GM21515 (cell line): Measurements from ENCODE around the gene PHRF1.

ENCODE experiments used
- ATAC-seq: cut with Tn5 transposase; IDR thresholded peaks from one replicate; pipeline ENCODE4 v1.9.1; 2021; ENCODE audit not compliant: unreplicated experiment

Gene PHRF1

DNA sequence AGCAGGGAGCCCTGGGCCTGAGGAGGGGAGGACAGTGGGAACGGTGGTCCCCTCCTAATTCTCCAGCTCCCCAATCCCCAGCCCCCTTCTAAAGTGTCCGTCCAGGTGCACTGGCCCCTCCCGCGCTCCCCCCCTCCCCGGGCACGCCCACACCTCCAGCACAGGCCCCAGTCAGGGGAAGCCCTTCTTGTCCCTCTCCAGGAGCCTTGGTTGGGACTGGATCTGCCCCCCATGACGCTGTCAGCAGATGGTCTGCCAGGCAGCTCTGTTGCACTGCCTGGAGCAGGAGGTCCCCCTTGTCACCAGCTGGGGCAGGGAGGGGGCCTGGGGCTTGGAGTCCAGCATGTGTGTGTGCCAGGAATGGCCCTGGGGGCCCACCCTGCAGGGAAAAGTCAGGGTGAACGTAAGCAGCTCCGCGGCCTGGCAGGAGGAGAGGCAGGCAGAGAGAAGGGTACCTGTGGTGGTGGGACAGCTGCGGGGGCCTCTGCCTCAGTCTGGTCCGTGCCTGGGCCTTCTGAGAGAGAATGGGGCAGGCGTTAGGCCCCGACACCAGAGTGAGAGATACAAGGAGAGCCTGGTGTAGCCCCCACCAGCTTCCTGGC is 37.9 kb downstream of the PHRF1 start:
- no peak for ATAC-seq

DNA sequence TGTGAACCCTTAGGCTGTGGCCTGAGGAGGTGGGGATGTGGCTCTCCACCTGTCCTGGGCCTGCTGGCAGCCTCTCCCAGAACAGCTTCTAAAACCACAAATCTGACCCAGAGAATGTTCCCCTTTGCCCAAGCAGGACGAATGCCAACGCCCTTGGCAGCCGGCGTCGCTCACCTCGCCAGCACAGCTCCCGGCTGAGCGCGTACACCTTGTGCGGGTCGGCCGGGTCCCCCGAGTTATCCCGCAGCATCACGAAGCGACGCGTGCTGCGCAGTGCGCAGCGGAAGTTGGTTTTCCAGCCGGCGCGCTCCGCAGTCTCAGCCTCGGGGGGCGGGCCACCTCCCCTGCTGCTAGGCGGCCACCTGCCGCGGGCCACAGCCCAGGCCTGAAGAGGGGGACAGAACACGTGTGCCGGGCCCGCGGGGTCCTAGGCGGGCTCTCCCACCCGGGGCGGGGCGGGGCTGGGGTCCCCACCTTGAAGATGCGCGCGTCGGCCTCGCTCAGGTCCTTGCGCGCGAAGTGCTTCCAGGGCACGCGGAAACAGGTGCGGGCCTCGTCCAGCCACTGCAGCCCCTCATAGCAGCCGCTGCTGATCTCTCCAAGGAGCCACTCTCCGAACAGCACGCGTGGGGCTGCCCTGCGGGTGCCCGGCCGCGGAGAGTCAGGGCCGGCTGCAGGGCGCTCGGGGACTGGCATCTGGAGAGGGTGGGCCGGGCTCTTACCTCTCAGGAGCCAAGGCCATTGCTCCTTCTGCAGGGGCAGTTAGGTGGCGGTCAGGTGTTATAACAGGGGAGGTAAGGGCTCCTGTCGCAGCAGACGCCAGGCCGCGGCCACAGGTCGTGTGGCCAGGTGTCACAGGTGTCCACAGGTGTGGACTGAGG is 38.6 kb downstream of the PHRF1 start:
- ATAC-seq, result no peak

DNA sequence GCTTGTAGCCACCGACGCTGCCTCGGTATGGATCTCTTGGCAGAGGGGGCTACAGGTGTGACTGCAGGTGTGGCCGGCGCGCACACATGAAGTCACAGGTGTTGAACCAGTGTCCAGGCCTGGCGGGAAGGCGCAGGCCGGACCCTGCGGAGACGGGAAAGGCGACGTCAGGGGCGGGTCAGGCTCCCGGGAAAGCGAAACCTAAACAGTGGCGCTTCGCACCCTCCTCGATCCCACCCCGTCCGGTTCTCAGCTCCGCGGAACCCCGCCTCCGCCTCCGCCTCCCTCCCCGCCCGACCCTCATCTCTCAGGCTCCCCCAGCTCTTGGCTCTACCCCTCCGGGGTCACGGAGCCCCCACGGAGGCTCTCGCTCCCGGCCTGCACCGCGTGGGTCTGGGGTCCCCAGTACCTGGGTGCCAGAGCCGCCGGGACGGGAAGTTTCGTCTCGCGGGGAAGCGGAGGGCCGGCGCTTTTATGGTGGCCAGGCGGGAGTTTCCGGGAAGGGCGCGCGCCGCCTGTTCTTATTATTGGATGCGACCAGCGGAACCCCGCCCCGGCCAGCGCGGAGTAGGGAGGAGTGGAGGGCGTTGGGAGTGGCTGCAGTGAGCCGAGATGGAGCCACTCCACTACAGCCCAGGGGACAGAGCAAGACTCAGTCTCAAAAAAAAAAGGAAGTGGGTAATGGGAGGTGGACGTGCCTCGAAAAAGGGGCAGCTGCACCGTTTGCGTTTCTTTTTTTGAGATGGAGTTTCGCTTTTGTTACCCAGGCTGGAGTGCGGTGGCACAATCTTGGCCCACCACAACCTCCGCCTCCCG is 39.4 kb downstream of the PHRF1 start, which contains the start of gene IRF7:
TSS of gene IRF7 (minus strand) at position 447 of the 816 bp plus-strand sequence. CDS start 586 bp downstream, outside the sequence.
- peak; percentile 78 for ATAC-seq

DNA sequence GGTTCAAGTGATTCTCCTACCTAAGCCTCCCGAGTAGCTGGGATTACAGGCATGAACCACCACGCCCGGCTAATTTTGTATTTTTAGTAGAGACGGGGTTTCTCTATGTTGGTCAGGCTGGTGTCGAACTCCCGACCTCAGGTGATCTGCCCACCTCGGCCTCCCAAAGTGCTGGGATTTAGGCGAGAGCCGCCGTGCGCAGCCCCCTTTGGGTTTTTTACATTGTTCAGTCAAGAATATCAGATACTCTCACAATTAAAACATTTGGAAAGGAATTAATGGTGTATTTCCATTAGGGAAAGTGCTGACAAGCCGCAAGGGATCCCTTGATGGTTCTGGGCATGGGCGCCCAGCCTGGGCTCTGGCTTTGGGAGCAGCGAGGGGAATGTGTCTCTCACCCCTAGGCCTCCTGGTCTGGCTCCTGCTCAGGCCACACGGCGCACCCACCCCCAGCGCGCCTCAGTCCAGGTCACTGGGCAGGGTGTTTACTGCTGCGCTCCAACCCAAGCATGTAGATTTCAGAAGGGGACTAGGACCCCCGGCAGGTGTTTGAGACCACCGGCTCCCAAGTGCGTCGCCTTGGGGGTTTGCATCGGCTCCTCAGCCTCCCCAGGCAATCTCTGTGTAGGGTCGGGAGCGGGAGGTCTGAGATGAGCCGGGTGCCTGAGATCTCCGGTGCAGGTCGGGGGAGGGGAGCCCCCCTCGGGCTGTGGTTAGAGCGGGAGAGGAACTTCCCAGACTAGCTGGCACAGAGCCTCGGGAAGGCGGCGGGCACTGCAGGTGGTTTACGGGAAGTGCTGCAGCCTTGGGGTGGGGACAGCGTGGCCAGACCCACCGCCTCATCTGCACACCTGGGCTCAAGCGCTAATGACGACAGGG is 40.3 kb downstream of the PHRF1 start:
- no peak for ATAC-seq

DNA sequence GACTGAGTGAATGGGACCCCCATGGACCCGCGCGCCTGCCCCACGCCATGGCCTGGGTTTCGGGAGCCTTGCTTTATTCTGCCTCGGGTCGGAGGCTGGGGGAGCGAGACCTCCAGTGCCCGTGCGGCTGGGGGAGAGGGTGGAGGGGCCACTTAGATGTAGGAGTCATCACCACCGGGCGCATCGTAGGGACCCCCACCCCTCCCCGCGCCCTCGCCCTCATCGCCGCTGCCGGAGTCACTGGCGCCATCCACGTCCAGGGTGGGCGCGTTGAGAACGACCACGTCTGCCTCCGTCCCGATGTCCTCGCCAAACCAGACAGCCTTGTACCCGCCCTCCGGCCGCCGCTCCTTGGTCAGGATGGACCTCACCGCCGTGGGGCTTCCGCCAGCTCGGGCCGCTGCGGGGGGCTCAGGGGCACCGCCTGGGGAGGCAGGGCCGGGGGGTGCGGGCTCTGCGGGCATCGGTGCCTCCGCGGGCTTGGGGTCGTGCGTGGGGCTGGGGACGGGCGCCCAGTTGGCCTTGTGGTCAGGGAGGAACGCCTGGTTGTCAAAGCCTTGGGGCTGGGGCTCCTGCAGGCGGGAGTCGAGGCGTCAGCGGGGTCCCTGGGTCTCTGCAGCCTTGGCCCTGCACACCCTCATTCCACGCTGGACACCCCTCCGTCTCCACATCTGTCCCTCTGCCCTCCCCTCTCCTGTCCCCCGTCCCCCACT is 41.1 kb downstream of the PHRF1 start:
- no peak for ATAC-seq

DNA sequence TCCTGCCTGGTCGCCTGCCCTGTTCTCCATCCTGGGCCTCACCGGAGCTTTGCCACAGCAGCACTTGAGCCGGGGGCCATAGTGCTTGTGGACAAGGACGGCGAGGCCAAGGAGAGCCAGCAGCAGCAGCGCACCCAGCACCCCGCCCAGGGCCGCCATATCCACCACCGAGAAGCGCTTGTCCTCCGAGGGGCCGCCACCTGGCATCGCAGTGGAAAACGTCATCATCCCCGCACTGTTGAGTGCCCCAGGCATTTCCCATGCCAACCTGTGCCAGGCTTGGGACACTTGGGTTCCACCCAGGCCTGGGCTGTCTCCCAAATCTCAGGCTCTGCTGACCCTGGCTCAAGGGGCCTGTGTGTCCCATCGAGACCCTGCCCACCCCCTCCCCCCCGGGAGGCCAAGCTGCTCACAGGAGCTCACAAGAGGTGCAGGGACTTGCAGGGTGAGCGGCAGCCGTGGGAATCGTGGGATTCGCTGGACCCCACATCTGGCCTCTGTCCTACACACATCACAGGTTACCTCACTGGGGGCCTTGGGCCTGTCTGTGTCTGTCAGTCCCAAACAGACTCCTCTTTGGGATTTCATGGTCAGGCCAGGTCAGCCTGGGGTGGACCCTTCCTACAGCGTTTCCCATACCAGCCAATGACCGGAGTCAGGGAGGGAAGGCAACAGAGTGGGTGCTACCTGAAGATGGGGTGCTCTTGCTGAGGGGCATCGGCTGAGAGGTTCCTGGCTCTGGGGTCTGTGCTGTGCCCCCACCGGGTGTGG is 41.8 kb downstream of the PHRF1 start:
- no peak for ATAC-seq

DNA sequence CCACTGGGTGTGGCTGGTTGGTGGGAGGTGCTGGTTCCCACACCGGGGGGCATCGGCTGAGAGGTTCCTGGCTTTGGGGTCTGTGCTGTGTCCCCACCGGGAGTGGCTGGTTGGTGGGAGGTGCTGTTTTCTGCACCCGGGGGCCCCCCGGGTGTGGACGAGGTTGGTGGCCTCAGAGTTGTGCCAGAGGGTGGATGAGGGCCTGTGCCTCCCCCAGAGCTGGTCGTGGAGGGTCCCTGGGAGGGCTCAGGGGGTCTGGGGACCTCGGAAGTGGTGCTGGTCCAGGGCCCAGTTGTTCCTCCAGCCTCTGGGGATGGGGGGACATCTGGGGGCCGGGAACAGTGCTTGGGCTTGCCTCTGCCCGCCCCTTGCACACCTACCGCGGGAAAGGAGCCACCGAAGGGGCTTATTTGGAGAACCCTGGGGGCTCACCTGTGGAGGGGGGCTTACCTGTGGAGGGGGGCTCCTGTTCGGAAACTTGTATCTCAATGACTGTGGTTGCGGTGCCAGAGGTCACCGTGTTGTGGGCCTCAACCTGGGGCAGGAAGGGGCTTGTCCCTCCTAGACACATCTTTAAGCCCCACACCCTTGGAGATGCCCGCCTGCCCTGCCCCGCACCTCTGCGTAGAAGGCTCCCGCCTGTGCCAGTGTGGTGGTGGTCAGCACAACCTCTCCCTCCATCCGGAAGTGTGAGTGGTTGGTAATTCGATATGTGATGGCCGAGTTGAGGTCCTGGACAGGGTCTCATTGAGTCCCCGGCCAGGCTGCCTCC is 42.8 kb downstream of the PHRF1 start:
- no peak for ATAC-seq

DNA sequence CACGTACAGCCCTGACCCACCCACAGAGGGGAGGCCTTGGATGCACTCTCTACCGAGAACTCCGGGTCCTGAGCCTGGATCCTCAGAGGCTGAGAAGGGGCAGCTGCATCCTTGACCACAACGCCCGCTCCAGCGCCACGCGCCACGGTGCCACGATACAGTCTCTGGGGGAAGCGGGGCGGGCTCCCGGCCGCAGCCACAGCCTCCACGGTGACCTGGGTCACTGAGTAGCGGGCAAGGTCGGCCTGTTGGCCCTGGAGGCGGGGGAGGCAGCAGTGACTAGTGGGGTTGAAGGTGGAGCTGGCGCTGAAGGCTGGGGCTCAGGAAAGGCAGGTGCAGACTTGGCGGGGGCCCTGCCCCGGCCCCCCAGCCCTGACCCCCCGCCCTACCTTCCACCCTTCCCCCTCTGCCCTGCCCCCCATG is 43.4 kb downstream of the PHRF1 start:
- no peak for ATAC-seq

DNA sequence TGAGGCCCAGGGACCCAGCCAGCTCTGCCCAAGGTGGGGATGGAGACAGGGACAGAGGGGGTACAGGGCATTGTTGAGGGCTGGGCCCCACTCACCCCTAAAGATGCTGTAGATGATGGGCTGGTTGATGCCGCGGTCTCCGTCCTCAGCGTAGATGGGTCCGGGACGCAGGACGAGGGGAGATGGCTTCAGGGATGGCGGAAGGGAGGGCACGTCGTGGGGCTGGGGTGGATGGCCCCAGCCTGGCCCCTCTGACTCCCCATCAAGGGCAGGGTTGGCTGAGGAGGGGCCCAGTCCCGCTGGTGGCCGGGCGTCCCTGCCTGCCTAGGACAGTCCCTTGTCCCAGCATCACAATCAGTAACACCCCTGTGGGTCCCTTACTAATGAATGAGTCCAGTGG is 43.9 kb downstream of the PHRF1 start:
- ATAC-seq, result no peak

DNA sequence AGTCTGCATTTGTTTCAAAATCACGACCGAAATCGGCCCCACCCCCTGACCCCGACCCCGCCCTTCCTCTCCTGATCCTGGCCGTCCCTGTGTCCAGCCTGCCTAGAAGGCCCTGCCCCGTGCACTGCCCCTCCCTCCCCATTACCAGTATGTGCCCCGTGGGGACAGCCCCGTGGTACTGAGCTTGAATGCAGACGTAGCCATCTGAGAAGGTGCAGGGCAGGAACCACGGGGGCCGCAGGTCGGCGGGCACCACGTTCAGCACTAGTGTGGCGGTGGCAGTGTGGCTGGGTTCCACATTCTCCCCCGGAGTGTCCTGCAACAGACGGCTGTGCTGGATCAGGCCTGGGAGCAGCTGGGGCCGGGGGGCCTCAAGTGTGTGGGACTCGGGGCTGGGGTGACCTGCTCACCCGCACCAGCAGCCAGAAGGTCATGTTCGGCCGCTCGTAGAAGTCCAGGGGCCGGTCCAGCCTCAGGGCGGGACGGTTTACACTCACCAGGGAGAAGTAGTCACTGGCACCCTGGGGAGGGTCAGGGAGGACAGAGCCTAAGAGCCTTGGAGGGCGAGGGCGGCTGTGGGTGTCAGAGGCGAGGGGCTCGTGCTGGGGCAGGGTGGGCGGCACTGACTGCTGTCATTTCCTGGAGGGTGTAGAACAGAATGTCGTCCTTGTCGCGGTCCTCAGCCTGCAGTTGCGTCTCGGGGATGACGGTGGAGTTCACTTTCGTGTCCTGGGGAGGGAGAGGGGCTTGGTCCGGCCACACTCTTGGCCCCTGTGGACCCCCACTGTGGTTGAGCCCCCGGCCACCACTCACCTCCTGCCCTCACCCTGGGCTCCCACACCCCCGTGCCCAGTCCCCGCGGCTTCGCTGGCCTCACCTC is 44.9 kb downstream of the PHRF1 start:
- ATAC-seq, result no peak

DNA sequence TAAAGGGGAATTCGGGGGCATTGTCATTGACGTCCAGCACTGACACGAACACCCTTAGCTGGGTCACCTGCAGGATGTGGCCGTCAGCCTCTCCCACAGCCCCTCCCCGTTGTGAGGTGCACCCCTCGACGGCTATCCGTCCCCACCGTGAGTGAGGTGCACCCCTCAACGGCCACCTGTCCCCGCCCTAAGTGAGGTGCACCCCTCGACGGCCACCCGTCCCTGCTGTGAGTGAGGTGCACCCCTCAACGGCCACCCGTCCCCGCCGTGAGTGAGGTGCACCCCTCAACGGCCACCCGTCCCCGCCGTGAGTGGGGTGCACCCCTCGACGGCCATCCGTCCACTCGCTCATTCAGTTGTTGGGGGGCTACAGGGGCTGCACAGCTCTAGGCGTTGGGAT is 45.6 kb downstream of the PHRF1 start:
- no peak for ATAC-seq

DNA sequence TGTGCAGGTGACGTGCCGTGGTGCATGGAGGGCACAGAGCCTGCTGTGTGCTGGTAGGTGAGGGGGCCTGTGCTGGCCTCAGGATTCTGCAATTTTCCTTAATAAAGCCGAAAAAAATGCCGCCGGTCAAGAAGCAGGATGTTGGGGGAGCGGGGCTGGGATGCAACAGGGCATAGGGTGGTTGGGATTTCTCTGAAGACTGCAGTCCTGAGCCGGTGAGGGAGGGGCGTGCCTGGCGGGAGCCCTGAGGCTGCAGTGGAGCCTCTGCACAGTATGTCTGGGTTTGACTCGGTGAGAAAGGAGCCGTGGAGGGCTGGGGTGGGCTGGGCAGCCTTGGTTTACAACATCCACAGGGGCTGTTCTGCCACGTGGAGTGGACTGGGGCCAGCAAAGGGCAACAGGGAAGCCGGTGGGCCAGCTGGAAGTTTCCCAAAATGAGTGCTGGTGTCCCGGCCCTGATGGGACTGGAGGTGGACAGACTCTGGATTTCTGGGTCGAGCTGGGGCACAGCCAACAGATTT is 47.1 kb downstream of the PHRF1 start:
- no peak for ATAC-seq

DNA sequence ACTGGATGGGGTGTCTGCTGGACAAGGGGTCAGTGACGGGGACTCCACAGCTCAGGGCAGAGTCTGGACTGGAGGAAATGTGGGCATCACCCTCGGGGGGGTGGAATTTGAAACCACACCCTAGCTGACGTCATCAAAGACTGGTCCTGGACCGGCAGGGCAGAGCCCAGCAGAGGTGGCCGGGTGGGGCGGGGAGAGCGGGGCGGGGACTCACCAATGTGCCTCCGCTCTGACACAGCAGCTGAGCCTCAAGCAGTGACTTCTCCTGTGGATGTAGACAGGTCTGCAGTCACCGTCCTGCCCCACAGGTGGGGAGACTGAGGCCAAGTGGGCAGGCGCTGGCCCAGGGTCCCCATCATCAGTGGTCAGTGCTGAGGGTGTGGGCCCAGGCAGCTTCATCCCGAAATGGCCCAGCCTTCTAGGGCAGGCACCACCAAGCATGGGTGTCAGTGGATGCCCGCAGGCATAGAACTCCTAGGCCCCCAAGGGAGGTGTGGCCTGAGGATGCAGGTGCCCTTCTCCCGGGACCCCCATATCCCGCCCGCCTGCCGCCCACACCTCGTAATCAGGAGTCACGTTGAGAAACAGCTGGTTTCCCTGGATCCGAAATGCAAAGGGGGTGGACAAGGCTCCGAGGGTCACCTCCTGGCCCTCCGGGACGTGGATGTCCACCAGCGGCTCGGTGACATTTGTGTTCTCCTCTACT is 47.9 kb downstream of the PHRF1 start:
- no peak for ATAC-seq

DNA sequence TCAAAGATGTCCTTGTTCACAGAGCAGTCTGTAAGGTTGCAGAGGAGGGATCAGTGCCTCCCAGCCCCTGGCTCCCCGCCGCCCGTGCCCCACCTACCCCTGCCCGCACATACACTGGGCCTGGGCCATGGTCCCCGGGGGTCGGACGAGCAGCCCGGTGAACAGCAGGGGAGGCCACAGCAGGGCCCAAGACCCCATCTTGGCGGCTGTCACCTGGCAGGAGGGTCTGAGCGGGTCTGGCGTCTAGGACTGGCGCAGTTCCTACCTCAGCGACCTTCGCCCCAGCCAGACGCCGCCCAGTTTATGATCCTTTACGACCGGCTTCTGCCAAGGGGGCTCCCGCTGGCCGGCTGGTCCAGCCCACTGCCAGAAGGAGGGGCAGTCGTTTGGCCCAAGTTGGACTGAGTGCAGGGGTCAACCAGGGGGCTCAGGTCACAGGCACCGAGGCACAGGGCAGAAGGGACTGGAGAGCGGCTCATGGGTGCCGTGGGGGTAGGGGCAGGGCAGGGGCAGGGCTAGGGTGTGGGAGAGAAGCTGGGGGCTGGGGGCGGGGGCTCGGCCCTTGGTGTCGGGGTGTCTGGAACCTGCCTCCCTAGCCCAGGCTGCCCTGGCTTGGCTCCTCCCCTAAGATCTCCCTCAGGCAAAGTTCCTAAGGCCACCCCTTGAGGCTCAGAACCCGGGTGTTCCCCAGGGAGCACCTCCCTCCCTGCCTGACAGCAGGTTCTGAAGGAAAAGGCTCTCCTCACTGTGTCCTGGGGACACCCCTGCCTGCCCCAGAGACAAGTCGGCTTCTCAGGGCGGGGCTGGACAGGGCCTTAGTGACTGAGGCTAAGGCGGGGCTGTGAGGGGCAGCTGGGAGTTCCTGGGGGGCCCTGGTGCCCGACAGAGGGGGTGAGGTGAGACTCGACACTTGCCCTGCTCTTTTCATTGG is 48.7 kb downstream of the PHRF1 start, which contains the start of gene CDHR5:
TSS of gene CDHR5 (minus strand) at position 251 of the 931 bp plus-strand sequence. CDS start at position 198, 53 bp downstream.
- no peak for ATAC-seq

DNA sequence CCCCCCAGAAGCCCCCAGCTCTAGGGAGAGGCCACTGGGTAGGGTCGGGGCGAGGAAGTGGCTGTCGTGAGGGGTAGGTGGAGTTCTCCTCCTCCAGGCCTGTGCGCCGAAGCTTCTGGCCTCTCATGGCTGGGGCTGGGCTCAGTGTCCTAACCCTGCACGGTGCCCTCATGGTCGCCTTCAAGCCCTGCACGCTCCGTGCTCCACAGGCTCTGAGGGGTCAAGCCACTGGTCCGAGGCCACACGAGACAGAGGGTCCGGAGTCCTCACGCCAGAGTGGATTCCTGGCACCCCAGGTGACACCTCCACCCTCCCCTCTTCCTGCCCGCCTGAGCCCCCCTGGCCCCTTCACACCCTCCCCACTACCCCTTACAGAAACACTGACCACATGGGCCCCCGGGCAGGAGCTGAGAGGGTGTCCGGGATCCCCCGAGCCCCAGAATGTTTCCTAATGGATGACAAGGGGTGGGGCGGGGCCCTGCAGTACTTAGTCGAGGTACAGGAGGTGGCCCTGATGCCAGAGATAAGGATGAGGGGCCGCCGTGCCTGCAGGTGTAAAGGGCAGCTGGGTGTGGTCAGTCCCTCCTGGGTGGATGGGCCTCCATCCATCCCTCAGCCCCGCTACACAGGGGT is 49.5 kb downstream of the PHRF1 start:
- ATAC-seq, result no peak
